22Rv1 (cell line): ENCODE measurements around the gene TBC1D22A.

Experiments
- H3K27ac ChIP-seq: fragments of 450-650 bp; 2 replicates; pipeline ENCODE4 v1.5.1; 2017
- CTCF ChIP-seq: fragments of 450-650 bp; IDR thresholded peaks from 2 replicates; pipeline ENCODE4 v1.5.1; 2017; ENCODE audit warnings: mild to moderate bottlenecking
- ZFX ChIP-seq: fragments of 450-650 bp; IDR thresholded peaks from 2 replicates; pipeline ENCODE4 v1.6.1; 2017; ENCODE audit warnings: antibody characterized with exemption, borderline replicate concordance

The TBC1D22A gene

GRCh38 chr22:47005506-47006408, 243.3 kb downstream of the TBC1D22A start:
- TF ChIP-seq ZFX (no peak), CTCF (no peak)
- H3K27ac ChIP-seq: no peak overlapping the region

GRCh38 chr22:47006433-47006832, 244.0 kb downstream of the TBC1D22A start:
- no peak for TF ChIP-seq CTCF
- no peak for TF ChIP-seq ZFX
- H3K27ac ChIP-seq: no peak overlapping the region

- no peak overlapping the region for H3K27ac ChIP-seq
Observed at GRCh38 chr22:47006869-47007268, 244.4 kb downstream of the TBC1D22A start.

GRCh38 chr22:47007496-47007895, 245.0 kb downstream of the TBC1D22A start:
- no peak overlapping the region for H3K27ac ChIP-seq
- TF ChIP-seq CTCF: no peak
- no peak for TF ChIP-seq ZFX

More at GRCh38 chr22:47006869-47007268, 244.4 kb downstream of the TBC1D22A start:
- TF ChIP-seq CTCF (no peak), ZFX (no peak)

GRCh38 chr22:47008208-47008885, 245.9 kb downstream of the TBC1D22A start:
- TF ChIP-seq ZFX: no peak
- no peak for TF ChIP-seq CTCF
- H3K27ac ChIP-seq: no peak overlapping the region

- TF ChIP-seq ZFX (no peak), CTCF (no peak)
- no peak overlapping the region for H3K27ac ChIP-seq
Observed at GRCh38 chr22:47009304-47010101, 247.1 kb downstream of the TBC1D22A start.
